Activated CD4-positive, alpha-beta T cell treated with anti-CD3 and anti-CD28 coated beads, Interleukin-10, Interleukin-2, amounts not matched to agents 100 ng/mL and 50 ng/mL, durations not matched to agents 16 hours and 8 hours (primary cell): Measurements from ENCODE around the gene MROH9.

Experiments
- DNase-seq: peaks from one replicate; pipeline ENCODE4 v3.0.0-alpha.2; 2020

MROH9 gene

DNA sequence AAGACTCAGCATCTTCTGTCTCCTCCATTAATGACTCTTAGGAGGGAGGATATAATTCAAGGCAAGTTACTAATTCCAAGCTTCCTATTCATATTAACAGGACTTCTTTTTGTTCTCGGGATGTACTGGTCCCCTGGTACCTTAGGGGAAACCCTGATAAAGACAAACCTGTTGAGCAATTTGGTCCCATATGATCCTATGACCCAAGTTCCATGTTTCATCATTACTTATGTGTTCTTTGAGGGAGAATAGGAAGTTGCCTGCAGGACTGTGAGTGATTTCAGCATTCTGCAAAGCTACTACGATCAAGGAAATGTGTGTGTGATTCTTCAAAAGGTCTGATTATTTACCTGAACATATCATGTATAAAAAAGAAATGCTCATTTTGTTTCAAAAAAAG lies 149.5 kb downstream of the MROH9 start:
- no peak for DNase-seq

- DNase-seq, result no peak
These were observed 152.6 kb downstream of the MROH9 start for GRCh38 chr1:171087896-171088295.

GRCh38 chr1:171090604-171091003 lies 155.3 kb downstream of the MROH9 start, which contains the start of gene FMO3:
TSS of gene FMO3 (plus strand) at chr1:171090905. CDS start at chr1:171092659, 1,754 bp downstream.
- DNase-seq, result no peak

GRCh38 chr1:171103862-171104261 lies 168.5 kb downstream of the MROH9 start:
- DNase-seq, result no peak

DNA sequence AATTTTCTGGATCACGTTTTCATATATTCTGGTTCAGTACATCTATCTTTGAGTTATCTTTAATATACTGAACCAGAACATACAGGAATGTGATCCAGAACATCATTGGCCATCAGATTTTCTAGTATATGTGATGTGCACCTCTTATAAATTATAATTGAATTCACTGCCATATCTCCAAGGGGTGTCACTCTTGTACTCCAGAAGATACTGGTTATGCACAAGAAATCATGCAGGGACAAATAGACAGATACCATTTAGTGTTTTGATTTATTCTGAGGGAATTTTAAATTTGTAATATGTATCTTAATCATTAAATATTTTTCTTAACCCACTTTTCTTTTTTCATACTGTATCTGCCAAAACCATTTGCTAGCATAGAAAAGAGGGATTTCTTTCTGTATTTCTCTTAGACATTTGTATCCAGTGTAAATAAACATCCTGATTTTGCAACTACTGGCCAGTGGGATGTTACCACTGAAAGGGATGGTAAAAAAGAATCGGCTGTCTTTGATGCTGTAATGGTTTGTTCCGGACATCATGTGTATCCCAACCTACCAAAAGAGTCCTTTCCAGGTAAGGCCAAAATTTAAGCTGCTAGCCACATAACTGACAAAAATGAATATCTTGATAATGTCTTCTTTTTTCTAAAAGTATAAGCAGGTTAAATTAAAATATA lies 172.1 kb downstream of the MROH9 start:
- DNase-seq, result no peak

- DNase-seq, result no peak
These were observed 172.6 kb downstream of the MROH9 start for GRCh38 chr1:171107969-171108368.

GRCh38 chr1:171109966-171110365 lies 174.6 kb downstream of the MROH9 start:
- no peak for DNase-seq

DNA sequence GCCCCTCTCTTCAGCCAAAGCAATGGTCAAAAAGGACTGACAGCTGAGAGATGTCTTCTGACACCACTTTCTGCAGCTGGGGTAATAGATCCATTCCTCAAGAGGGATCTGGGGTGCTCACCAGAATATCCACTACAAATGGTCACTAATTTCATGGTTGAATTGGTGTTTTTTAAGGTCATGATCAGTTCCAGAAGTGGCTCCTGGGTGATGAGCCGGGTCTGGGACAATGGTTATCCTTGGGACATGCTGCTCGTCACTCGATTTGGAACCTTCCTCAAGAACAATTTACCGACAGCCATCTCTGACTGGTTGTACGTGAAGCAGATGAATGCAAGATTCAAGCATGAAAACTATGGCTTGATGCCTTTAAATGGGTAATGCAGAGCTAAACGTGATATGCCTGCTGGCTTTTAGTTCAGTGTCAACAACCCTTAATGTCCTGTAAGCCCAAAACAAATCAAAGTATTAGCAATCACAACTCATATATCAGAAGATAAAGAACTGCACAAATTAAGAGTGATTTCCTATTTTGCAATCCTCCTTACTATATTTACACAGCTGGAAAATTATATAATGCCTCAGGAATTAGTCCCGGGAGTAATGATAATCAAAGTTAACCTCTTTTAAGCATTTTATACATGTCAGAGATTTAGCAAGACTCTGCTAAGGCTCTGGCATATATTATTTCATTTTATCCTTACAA lies 175.4 kb downstream of the MROH9 start:
- no peak for DNase-seq

DNA sequence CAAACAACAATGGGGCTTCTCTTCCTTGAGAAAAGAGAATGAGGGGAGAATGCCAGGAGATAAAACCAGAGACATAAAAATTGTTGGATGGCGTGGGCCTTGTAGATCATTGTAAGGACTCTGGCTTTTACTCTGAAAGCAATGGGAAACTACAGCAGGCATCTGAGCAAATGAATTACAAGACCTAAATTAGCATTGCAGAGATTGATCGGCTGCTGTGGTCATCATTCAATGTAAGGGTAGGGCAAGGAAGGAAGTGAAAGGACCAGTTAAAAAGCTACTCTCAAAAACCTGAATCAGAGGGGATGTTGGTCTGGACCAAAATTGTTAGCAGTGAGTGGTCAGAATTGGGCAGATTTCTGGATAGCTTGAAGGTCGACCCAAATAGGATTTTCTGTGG lies 176.8 kb downstream of the MROH9 start:
- DNase-seq, result no peak

GRCh38 chr1:171113382-171113781 lies 178.0 kb downstream of the MROH9 start:
- DNase-seq, result no peak
